HG02588 (cell line): ENCODE results near the gene VARS2.
"Not testable (repeated sequence)": the region's sequence is repeated elsewhere in the genome, so short reads cannot be mapped to it uniquely, and the experiment has no call there.

ENCODE experiments used
- ATAC-seq: cut with Tn5 transposase; IDR thresholded peaks from one replicate; pipeline ENCODE4 v1.9.1; 2021; ENCODE audit warnings: mild to moderate bottlenecking, moderate library complexity; ENCODE audit not compliant: unreplicated experiment

Gene VARS2

DNA sequence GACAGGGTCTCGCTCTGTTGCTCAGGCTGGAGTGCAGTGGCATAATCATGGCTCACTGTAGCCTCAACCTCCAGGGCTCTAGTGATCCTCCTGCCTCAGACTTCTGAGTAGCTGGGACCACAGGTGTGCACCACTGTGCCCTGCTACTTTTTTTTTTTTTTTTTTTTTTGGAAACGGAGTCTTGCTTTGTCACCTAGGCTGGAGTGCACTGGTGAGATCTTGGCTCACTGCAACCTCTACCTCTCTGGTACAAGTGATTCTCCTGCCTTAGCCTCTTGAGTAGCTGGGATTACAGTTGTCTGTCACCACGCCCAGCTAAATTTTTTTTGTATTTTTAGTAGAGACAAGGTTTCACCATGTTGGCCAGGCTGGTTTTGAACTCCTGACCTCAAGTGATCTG, 13.0 kb downstream of the VARS2 start:
- ATAC-seq = not testable (repeated sequence)

DNA sequence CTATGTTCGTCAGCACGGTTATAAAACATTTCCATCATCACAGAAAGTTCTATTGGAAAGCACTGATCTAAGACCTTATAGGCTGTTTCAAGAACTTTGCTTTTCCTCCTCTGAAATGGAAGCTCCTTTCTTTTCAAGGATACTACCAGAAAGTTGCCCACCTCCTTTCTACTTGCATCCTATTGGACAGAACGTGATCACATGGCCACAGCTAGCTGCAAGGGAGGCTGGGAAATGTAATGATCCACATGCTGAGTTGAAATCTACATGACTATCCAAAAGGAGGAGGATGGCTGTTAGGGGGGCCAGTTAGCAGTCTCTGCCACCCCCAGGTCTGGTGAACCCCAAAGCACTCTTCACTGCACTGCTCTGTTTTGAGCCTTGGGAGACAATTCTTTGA, 14.6 kb downstream of the VARS2 start:
- no peak for ATAC-seq

DNA sequence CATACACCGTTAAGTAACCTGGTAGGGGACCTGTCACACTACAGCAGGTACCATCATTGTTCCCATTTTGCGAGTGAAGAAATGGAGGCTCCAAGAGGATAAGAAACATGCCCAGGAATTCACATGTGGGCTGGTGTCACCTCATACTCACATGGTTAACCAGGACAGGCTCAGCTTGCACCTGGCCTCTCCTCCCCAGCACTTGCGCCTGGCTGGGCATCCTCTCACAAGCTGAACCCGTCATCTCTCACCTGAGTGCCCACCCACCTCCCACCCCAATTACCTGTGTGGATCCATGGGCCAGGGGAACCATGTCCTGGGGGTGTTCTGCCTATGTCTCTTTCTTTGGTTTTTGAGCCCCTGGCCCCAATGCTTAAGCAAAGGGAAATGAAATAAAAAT, 16.5 kb downstream of the VARS2 start:
- ATAC-seq = no peak

DNA sequence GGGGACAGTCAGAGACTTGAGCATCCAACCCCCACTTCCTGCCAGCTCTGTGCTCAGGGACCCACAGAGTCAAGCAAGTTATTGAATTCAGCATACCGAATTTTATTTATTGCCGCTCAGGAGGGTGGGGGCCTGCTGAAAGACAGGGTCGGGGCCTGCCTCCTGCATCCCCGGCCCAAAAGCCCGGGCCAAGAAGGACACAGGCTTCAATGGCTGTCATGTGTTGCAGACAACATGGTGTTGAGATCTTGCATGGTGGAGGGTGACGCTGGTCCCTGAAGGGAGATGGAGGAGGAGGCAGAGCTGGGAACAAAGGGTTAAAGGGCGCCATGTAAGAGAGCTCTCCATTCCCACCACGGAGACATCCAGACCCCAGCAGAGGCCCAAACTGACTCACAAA, 17.2 kb downstream of the VARS2 start:
- no peak for ATAC-seq

DNA sequence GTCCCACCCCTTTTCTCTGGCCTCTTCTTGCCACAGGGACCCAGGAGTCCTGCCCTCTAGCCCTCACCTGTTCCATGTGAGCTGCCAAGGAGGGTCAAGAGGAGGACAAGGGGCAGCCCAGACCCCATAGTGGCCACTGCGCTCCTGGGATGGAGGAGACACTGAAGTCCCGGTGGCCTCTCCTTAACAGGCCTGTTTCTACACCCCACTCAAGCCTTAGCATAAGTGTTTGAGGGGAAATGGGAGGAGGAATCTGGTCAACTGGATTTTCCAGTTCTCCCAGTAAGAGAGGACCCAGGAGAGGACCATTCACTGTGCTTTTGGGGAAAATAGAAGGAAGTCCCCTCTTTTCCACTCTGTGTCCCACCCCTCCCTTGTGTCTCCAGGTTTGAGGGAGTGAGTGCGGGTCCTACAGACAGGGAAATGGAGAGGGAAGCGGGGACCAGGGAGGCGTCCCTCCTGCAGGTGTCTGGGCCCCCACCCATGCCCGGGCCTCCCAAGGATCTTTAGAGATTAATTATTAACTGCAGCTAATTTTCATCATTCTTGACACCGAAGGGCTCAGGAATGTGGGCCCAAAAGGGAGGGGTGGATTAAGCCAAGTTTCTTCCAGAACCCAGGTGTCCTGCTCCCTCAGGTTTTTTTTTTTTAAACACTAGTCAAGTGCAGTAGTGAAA, 18.1 kb downstream of the VARS2 start, which contains the start of gene SFTA2:
Gene SFTA2 (minus strand): TSS at position 202 of the 677 bp plus-strand sequence. CDS start 74 bp downstream, at position 128.
- ATAC-seq = no peak

DNA sequence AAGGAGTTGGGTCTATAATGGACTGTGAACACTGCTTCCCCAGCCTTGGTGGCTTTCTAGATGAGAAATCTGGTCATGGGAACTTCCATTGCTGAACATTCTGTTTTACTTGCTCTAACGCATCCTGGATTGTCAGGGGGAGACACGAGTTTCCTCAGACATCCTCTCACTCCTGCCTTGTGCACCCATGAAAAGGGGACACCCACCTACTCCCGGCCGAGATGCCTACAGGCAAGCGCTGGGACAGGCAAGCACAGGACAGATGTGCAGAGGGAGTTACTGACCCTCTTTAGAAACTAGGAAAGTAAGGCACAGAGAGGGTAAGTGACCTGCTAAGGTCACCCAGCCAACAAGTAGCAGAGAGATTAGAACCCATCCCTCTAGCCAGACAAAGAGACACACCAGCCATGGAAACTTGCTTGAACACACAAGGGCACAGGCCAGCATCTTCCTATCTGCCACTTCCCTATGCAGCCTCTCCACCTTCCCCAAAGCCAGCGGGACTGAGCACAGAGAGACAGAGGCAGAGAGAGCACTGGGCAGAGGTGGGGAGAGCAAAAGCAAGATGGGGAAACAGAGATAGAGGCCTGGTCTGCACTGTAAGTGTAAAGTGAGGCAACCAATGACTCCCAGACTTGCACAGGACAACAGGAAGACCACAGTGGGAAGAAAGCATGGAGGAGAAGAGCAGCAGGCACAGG, 18.8 kb downstream of the VARS2 start:
- ATAC-seq = no peak

DNA sequence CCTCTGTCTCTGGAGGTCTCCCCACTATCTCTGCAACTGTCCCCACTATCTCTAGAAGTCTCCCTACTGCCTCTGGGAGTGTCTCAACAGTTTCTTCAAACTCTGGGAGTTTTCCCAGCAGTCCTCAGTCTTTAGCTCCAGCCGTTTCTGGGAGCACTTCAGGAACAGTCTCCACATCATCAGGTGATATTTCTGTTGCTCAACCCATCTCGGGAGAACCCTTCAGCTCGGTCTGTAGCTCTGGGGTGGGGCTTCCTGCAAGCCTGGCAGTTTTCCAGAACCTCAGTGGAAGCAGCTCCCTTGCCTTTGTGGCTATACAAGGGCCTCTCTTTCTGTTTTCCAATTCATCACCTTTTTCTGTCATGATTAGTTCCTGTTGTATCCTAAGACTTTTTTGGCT, 21.0 kb downstream of the VARS2 start:
- no peak for ATAC-seq

DNA sequence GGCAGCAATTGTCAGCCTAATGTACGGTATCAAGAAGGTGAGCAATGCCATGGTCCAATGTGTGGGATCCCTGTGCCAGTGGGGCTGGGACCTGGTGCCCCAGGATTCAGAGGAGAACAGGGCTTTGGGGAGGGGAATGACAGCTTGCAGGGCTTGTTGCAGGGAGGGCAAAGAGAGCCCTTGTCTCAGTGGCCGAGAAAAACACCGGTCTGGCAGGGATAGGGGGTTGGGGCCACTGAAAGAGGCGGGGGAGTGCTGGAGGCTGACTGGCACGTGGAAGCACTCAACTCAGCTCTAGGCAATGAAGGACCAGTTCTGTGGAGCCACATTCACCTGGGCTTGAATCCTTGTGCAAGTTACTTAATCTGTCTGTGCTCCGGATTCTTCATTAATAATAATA, 23.2 kb downstream of the VARS2 start:
- no peak for ATAC-seq

DNA sequence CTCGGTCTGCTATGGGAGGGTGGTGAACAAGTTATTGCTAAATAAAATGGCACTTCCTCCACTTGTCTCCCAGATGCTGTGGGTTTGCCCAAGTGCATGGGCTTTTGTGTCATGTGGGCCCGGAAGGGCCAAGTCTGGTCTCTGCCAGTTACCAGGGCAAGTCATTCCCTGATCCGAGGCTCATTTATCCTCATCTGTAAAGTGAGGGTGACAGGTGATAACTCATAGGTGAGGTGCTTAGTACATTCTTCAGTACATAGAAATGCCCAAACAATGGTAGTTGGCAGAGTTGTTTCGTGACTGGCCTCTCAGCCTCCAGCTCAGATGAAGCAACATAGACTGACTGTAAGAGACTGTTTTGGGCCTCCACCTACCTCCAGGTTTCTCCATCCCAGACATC, 24.7 kb downstream of the VARS2 start:
- no peak for ATAC-seq

DNA sequence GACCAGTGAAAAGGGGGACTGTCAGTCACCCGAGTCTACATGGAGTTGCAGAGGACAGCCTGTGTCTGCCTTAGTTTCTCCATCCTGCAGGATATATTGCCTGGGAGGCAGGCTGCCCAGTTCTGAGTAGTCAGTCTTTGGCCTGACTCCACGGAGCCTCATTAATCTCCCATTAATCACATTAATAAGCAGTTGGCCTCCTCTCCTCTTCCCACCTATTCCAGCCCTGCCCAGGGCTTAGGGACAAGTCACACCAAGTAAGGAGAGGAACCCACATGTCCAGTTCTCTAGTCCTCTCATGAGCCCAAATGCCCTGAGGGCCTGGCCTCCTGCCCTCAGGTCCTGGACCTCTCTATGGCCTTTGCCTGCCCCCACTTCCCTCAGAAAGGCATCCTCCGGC, 25.4 kb downstream of the VARS2 start:
- ATAC-seq = no peak

DNA sequence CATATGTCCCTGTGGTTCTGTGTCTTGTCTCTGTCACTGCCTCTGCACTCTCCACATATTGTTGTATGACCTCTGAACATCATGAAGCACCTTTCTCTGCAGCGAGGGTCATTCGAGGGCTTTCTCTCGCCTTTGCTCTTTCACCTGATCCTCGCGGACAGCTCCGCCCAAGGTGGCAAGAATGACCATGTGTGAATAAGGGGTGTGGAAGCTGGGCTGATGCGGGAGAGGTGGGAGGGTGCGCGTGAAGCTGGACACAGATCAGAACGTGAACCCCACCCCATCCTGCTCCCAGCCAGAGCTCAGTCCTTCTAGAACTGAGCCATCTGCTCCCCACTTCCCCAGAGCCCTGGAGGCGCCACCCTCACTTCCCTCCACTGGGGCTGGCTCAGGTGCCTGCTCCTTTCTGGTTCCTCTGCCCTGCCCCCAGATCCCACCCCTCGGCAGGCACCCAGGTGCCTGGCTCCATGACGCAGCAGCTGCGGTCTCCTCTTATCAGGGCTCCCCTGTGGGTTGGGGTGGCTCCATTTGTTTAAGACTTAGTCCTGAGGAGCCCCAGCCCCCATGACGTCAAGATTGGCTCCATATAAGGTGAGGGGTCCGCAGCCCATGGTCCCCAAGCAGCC, 26.4 kb downstream of the VARS2 start, which contains the start of gene MUCL3:
Gene MUCL3 (plus strand): TSS at position 613 of the 626 bp plus-strand sequence. CDS start 27 bp downstream, outside the sequence.
- ATAC-seq = no peak

DNA sequence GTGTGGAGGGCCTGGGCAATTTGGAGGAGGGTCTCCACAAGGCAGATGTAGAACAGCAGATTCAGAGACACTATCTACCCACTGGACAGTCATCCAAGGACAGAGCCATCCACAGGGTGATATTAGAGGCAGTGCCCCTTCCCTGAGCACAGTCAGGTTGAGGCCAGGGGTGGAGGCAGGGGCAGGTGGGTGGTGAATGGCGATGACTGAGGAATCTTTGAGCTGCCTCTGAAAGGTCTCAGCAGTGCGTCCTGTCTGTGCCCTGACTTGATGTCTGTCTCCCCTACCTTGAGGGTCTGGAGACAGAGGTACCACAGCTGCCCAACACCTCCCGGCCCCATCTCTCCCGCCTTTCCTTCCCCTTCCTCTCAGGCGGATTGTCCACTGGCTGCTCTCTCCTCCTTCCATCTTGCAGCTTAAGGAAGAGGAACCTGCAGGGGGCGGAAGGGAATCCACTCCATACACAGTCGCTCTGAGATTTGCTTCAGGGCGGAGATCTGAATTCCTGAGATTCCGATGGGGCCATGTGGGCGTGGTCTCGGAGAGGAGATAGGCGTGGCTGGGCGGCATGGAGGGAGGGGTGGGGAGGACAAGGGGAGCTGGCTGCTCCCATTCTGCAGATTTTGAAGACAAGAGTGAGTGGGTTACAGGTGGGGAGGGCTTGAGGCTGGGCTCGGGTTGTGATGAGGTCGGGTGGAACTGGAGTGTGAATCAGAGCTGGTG, 28.5 kb downstream of the VARS2 start:
- no peak for ATAC-seq

DNA sequence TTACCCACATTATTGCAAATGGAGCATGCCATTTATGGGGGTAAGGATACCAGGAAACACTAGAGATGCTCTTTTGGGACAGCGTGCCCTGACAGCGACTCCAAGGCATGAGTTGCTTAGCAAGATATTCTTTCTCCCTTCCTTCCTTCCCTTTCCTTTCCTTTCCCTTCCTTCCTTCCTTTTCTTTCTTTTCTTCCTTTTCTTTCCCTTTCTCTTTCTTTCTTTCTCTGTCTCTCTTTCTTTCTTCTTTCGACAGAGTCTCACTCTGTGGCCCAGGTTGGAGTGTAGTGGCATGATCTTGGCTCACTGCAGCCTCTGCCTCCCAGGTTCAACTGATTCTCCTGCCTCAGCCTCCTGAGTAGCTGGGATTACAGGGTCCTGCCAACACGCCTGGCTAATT, 30.0 kb downstream of the VARS2 start:
- ATAC-seq = no peak

DNA sequence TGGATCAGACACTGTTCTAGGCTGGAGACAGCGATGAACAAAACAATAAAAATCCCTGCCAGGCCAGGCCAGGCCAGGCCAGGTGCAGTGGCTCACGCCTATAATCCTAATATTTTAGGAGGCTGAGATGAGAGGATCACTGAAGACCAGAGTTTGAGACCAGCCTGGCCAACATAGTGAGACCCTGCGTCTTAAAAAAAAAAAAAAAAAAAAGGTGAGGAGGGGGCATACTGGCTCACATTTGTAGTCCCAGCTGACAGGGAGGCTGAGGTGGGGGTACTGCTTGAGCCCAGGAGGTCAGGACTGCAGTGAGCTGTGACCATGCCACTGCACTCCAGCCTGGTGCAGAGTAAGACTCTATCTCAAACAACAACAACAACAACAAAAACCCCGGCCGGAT, 31.2 kb downstream of the VARS2 start:
- no peak for ATAC-seq

DNA sequence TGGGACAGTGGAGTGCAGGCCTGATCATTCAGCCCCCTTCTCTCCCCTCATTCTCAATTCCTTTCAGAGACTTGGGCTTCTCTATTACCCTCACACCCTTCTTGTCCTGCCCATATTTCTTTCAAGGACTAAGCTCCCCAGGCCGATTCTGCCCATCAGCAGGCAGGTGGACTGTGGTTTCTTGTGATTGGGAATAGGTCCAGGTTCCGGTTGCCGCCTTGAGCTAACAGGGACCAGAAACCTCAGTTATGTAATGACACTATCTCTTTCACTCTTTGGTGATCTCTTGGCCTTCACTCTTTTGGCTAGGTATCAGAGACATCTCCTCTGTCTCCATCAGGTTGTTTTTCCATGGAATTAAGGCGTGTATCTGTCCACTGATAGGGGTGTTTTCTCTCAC, 33.2 kb downstream of the VARS2 start:
- ATAC-seq = no peak

DNA sequence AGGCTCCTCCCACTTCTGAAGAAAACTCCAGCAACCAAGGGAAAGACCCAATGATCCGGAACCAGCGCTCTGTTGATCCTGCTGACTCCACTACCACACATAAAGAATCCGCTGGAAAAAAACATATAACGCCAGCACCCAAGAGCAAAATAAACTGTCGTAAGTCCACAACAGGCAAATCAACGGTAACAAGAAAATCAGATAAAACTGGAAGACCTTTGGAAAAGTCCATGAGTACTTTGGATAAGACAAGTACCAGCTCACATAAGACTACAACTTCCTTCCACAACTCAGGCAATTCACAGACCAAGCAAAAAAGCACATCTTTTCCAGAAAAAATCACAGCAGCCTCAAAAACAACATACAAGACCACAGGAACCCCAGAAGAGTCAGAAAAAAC, 34.8 kb downstream of the VARS2 start:
- ATAC-seq = no peak

DNA sequence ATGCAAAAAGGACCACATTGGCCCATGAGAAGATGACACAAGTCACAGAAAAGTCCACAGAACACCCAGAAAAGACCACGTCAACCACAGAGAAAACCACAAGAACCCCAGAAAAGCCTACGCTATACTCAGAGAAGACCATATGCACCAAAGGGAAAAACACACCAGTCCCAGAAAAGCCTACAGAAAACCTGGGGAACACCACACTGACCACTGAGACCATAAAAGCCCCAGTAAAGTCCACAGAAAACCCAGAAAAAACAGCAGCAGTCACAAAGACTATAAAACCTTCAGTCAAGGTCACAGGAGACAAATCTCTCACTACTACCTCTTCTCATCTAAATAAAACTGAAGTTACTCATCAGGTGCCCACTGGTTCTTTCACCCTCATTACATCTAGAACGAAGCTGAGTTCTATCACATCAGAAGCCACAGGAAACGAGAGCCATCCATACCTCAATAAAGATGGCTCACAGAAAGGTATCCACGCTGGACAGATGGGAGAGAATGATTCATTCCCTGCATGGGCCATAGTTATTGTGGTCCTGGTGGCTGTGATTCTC, 38.0 kb downstream of the VARS2 start:
- no peak for ATAC-seq

DNA sequence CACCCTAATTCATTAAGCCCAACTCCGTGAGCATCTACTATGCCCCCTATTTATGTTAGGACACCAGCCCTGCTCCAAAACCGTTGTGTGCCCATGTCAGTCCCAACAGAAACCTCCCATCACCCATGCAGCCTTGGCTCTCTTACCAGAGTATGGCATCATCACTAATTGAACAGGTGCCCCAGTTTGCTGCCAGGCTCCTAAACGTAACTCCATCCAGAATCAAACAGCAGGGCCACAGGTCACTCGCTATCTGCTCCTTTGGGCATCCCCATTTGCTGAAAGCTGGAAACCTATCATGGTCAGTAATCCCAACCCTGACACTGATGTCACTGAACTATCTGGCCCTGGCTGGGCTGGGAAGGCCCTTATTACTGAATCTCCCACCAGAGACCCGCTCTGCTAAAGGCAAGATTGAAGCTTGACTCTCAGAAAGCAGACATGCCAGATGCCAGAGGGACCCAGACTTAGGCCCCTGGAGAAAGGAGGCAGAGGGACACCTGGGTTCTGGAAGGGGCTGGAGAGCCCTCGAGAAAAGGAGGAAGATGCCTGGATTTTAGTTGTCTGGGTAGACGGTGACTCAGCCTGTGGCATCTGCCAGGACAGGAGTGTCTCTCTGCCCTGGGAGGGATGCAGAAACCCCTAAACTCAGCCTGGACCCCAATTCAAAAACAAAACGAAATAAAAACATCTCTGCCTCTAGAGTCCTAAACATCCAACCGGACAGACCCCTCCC, 40.8 kb downstream of the VARS2 start:
- ATAC-seq = no peak

DNA sequence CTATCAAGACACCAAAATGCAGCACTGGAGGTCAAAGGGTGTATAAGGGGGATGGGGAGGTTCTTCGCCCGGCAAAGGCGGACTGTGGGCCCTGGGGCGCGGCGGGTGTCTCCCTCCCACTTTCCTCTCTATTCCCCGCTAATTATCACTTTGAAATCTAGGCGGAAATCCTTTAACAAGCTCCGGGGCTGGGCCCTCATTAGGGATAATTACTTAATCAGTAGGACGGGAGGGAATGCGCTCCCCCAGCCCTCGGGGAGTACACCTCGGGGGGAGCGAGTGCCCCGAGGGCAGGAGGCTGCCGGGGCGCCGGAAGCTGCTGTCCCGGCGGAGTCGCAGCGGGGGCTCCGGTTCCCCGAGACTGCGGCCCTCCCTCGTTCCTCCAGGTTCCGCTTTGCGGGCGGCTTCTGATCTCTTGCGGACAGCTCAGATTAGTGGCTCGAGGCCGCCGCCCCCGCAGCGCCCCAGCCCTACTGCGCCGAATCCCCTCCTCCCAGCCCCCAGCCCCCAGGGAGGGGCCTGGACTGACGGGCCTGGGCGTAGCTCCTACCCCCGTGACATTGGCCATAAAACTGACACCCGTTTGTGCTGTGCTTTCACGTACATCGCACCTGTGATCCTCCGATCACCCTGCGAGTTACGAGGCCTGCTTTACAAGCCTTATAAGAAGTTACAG, 41.5 kb downstream of the VARS2 start:
- ATAC-seq = peak; percentile 47

DNA sequence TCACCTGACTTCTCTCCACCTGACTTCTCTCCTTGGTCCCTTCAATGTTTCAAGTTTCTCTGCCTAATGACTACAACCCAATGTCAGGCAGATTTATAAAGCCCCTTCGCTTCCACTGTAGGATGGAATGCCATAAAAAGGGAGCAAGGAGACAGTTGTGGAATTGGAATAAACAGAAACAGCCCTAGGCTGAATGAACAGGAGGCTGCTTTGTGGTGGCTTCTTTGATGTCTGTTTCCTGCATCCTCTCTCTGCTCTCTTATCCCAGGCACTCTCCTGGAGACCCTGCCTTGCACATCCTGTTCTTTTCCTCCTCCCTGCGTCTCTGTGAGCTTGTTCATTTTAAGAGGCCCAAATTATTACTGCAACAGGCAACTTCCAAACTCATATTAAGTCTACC, 43.7 kb downstream of the VARS2 start:
- no peak for ATAC-seq
